ENCODE measurements around the gene TERB2. TPM values are rescaled to one million over a fixed set of nuclear protein-coding genes. Genes with fewer than 3 reads are reported as not detected.
"Not testable (repeated sequence)": the region's sequence is repeated elsewhere in the genome, so short reads cannot be mapped to it uniquely, and the experiment has no call there.

Gene TERB2
- polyA plus RNA-seq, 4 donors = not detected

GRCh38 chr15:44987711-44988110 lies 31.2 kb downstream of the TERB2 start:
- WGBS, 3 donors = 71 to 88% (median 85%) methylated on average over 1 of the region's 1 CpG
- FAIRE-seq, DNase-seq: not testable (repeated sequence)

GRCh38 chr15:44988184-44988869 lies 31.8 kb downstream of the TERB2 start:
- not testable (repeated sequence) for H3K27ac ChIP-seq (ENCODE audit: low read depth in 1 of 3, low read length in 2 of 3); H3K4me3 ChIP-seq (ENCODE audit: low read depth in 1 of 3, low read length in 3 of 3); FAIRE-seq; H3K9me3 ChIP-seq (ENCODE audit: control insufficient read depth in 2 of 2, insufficient read depth in 1 of 2, low read depth in 1 of 2, low read length in 1 of 2); H3K36me3 ChIP-seq (ENCODE audit: control insufficient read depth in 3 of 3, insufficient read depth in 2 of 3, low read depth in 1 of 3, low read length in 3 of 3); H3K4me1 ChIP-seq (ENCODE audit: control insufficient read depth in 3 of 3, insufficient read depth in 2 of 3, low read depth in 1 of 3, low read length in 2 of 3); DNase-seq; H3K27me3 ChIP-seq (ENCODE audit: control insufficient read depth in 3 of 3, insufficient read depth in 3 of 3, low read length in 3 of 3)
- 78 to 94% (median 82%) methylated on average over 1 of the region's 3 CpGs for WGBS, 3 donors

More at GRCh38 chr15:44987711-44988110, 31.2 kb downstream of the TERB2 start:
- H3K4me1 ChIP-seq (ENCODE audit: control insufficient read depth in 3 of 3, insufficient read depth in 2 of 3, low read depth in 1 of 3, low read length in 2 of 3); H3K9me3 ChIP-seq (ENCODE audit: control insufficient read depth in 2 of 2, insufficient read depth in 1 of 2, low read depth in 1 of 2, low read length in 1 of 2); H3K4me3 ChIP-seq (ENCODE audit: low read depth in 1 of 3, low read length in 3 of 3); H3K27me3 ChIP-seq (ENCODE audit: control insufficient read depth in 3 of 3, insufficient read depth in 3 of 3, low read length in 3 of 3); H3K36me3 ChIP-seq (ENCODE audit: control insufficient read depth in 3 of 3, insufficient read depth in 2 of 3, low read depth in 1 of 3, low read length in 3 of 3); H3K27ac ChIP-seq (ENCODE audit: low read depth in 1 of 3, low read length in 2 of 3): not testable (repeated sequence)

GRCh38 chr15:44988870-44989219 lies 32.4 kb downstream of the TERB2 start:
- not testable (repeated sequence) for H3K27ac ChIP-seq (ENCODE audit: low read depth in 1 of 3, low read length in 2 of 3); H3K27me3 ChIP-seq (ENCODE audit: control insufficient read depth in 3 of 3, insufficient read depth in 3 of 3, low read length in 3 of 3); H3K36me3 ChIP-seq (ENCODE audit: control insufficient read depth in 3 of 3, insufficient read depth in 2 of 3, low read depth in 1 of 3, low read length in 3 of 3); FAIRE-seq; H3K4me3 ChIP-seq (ENCODE audit: low read depth in 1 of 3, low read length in 3 of 3); H3K4me1 ChIP-seq (ENCODE audit: control insufficient read depth in 3 of 3, insufficient read depth in 2 of 3, low read depth in 1 of 3, low read length in 2 of 3); H3K9me3 ChIP-seq (ENCODE audit: control insufficient read depth in 2 of 2, insufficient read depth in 1 of 2, low read depth in 1 of 2, low read length in 1 of 2); DNase-seq
- WGBS, 3 donors = 92 to 98% (median 95%) methylated on average over 2 to 4 of the region's 5 CpGs

- not testable (repeated sequence) for H3K27ac ChIP-seq (ENCODE audit: low read depth in 1 of 3, low read length in 2 of 3); FAIRE-seq; H3K4me3 ChIP-seq (ENCODE audit: low read depth in 1 of 3, low read length in 3 of 3); DNase-seq; H3K27me3 ChIP-seq (ENCODE audit: control insufficient read depth in 3 of 3, insufficient read depth in 3 of 3, low read length in 3 of 3); H3K36me3 ChIP-seq (ENCODE audit: control insufficient read depth in 3 of 3, insufficient read depth in 2 of 3, low read depth in 1 of 3, low read length in 3 of 3); H3K9me3 ChIP-seq (ENCODE audit: control insufficient read depth in 2 of 2, insufficient read depth in 1 of 2, low read depth in 1 of 2, low read length in 1 of 2); H3K4me1 ChIP-seq (ENCODE audit: control insufficient read depth in 3 of 3, insufficient read depth in 2 of 3, low read depth in 1 of 3, low read length in 2 of 3)
- WGBS, 3 donors = 64 to 81% (median 80%) methylated on average over 3 of the region's 3 CpGs
Measured at GRCh38 chr15:44997632-44998031, 41.1 kb downstream of the TERB2 start.

- H3K4me3 ChIP-seq (ENCODE audit: low read depth in 1 of 3, low read length in 3 of 3) = no peak overlapping the region
- DNase-seq (no peak), FAIRE-seq (no peak)
- no peaks in the 10 kb centered on the region for H3K27me3 ChIP-seq (ENCODE audit: control insufficient read depth in 3 of 3, insufficient read depth in 3 of 3, low read length in 3 of 3)
- no peak overlapping the region for H3K27ac ChIP-seq (ENCODE audit: low read depth in 1 of 3, low read length in 2 of 3)
- H3K4me1 ChIP-seq (ENCODE audit: control insufficient read depth in 3 of 3, insufficient read depth in 2 of 3, low read depth in 1 of 3, low read length in 2 of 3) = no peaks in the 10 kb centered on the region
- H3K36me3 ChIP-seq (ENCODE audit: control insufficient read depth in 3 of 3, insufficient read depth in 2 of 3, low read depth in 1 of 3, low read length in 3 of 3) = no peaks in the 10 kb centered on the region
- no peaks in the 10 kb centered on the region for H3K9me3 ChIP-seq (ENCODE audit: control insufficient read depth in 2 of 2, insufficient read depth in 1 of 2, low read depth in 1 of 2, low read length in 1 of 2)
- WGBS, 3 donors = 80 to 100% (median 92%) methylated on average over 2 of the region's 2 CpGs
Measured at GRCh38 chr15:44999105-44999504, 42.6 kb downstream of the TERB2 start.

GRCh38 chr15:45001180-45001579 lies 44.7 kb downstream of the TERB2 start:
- not testable (repeated sequence) for FAIRE-seq; H3K4me3 ChIP-seq (ENCODE audit: low read depth in 1 of 3, low read length in 3 of 3); H3K36me3 ChIP-seq (ENCODE audit: control insufficient read depth in 3 of 3, insufficient read depth in 2 of 3, low read depth in 1 of 3, low read length in 3 of 3); H3K4me1 ChIP-seq (ENCODE audit: control insufficient read depth in 3 of 3, insufficient read depth in 2 of 3, low read depth in 1 of 3, low read length in 2 of 3); H3K27me3 ChIP-seq (ENCODE audit: control insufficient read depth in 3 of 3, insufficient read depth in 3 of 3, low read length in 3 of 3); H3K9me3 ChIP-seq (ENCODE audit: control insufficient read depth in 2 of 2, insufficient read depth in 1 of 2, low read depth in 1 of 2, low read length in 1 of 2); H3K27ac ChIP-seq (ENCODE audit: low read depth in 1 of 3, low read length in 2 of 3)
- WGBS, 3 donors = 18 to 45% (median 38%) methylated on average over 1 of the region's 1 CpG
- DNase-seq = peak in 1 of 2 donors; percentile 29

GRCh38 chr15:45003731-45004410 lies 47.4 kb downstream of the TERB2 start:
- H3K9me3 ChIP-seq (ENCODE audit: control insufficient read depth in 2 of 2, insufficient read depth in 1 of 2, low read depth in 1 of 2, low read length in 1 of 2); H3K27me3 ChIP-seq (ENCODE audit: control insufficient read depth in 3 of 3, insufficient read depth in 3 of 3, low read length in 3 of 3); H3K4me1 ChIP-seq (ENCODE audit: control insufficient read depth in 3 of 3, insufficient read depth in 2 of 3, low read depth in 1 of 3, low read length in 2 of 3); H3K36me3 ChIP-seq (ENCODE audit: control insufficient read depth in 3 of 3, insufficient read depth in 2 of 3, low read depth in 1 of 3, low read length in 3 of 3); H3K27ac ChIP-seq (ENCODE audit: low read depth in 1 of 3, low read length in 2 of 3); FAIRE-seq; H3K4me3 ChIP-seq (ENCODE audit: low read depth in 1 of 3, low read length in 3 of 3): not testable (repeated sequence)
- WGBS, 3 donors = 10 to 50% (median 27%) methylated on average over 2 of the region's 2 CpGs
- peak in 1 of 2 donors; percentile 42 for DNase-seq

GRCh38 chr15:45004590-45005175 lies 48.2 kb downstream of the TERB2 start:
- not testable (repeated sequence) for H3K27ac ChIP-seq (ENCODE audit: low read depth in 1 of 3, low read length in 2 of 3); FAIRE-seq; DNase-seq; H3K27me3 ChIP-seq (ENCODE audit: control insufficient read depth in 3 of 3, insufficient read depth in 3 of 3, low read length in 3 of 3); H3K4me1 ChIP-seq (ENCODE audit: control insufficient read depth in 3 of 3, insufficient read depth in 2 of 3, low read depth in 1 of 3, low read length in 2 of 3); H3K4me3 ChIP-seq (ENCODE audit: low read depth in 1 of 3, low read length in 3 of 3); H3K9me3 ChIP-seq (ENCODE audit: control insufficient read depth in 2 of 2, insufficient read depth in 1 of 2, low read depth in 1 of 2, low read length in 1 of 2); H3K36me3 ChIP-seq (ENCODE audit: control insufficient read depth in 3 of 3, insufficient read depth in 2 of 3, low read depth in 1 of 3, low read length in 3 of 3)
- WGBS, 3 donors = 74 to 90% (median 78%) methylated on average over 5 of the region's 5 CpGs
